Adrenal gland (tissue), 12 donors: ENCODE results near the gene KIAA0586. TPM values are rescaled to one million over a fixed set of nuclear protein-coding genes. Genes with fewer than 3 reads are reported as not detected.
A peak's percentile ranks its signal among the peaks of the same experiment; 100 is the strongest.
"Not testable (repeated sequence)": the region's sequence is repeated elsewhere in the genome, so short reads cannot be mapped to it uniquely, and the experiment has no call there.

Experiments
- DNase-seq, 7 donors: peaks; one replicate each; pipeline ENCODE4 v3.0.0-alpha.2; 2019 to 2020
- H3K27ac ChIP-seq, 5 donors: fragments of 200-600 bp; sonication (generic) in 4 of 5; 1 replicate in 3 of 5; 2 replicates in 2 of 5; pipeline versions ENCODE4 v1.5.1 to v1.8.0; 2016 to 2020; ENCODE audit warnings: mild to moderate bottlenecking in 1 of 5
- H3K27me3 ChIP-seq: fragments of 200-600 bp; 2 replicates; pipeline ENCODE4 v1.8.0; 2021
- H3K36me3 ChIP-seq, 2 donors: fragments of 200-600 bp; replicated peaks in 1 of 2; 1 replicate in 1 of 2; 2 replicates in 1 of 2; pipeline versions ENCODE4 v1.5.1 to v1.8.0; 2018 to 2022
- H3K4me1 ChIP-seq, 2 donors: fragments of 200-600 bp; replicated peaks in 1 of 2; 1 replicate in 1 of 2; 2 replicates in 1 of 2; pipeline versions ENCODE4 v1.5.1 to v1.8.0; 2018 to 2021
- H3K4me3 ChIP-seq, 4 donors: fragments of 200-600 bp; sonication (generic) in 3 of 4; one replicate each; pipeline ENCODE4 v1.5.1; 2016 to 2018
- H3K9me3 ChIP-seq, 3 donors: fragments of 200-600 bp; sonication (generic) in 1 of 3; replicated peaks in 1 of 3; 1 replicate in 2 of 3; 2 replicates in 1 of 3; pipeline versions ENCODE4 v1.5.1 to v1.8.0; 2016 to 2021
- CTCF ChIP-seq, 6 experiments: fragments of 450-650 bp in 4 of 6; fragments of 200-600 bp in 2 of 6; sonication (generic) in 1 of 6; IDR thresholded peaks; 1 replicate in 5 of 6; 2 replicates in 1 of 6; pipeline versions ENCODE4 v1.5.1 to v1.8.0; 2016 to 2021; ENCODE audit warnings: antibody characterized with exemption in 6 of 6, mild to moderate bottlenecking in 2 of 6, moderate library complexity in 1 of 6
- POLR2A ChIP-seq, 2 donors: fragments of 450-650 bp; IDR thresholded peaks; one replicate each; pipeline ENCODE4 v1.6.1; 2017; ENCODE audit warnings: antibody characterized with exemption in 2 of 2, mild to moderate bottlenecking in 2 of 2, moderate library complexity in 1 of 2
- WGBS, 4 donors: extraction: QIAGEN DNeasy Blood & Tissue Kit in 2 of 4; methylation state at CpG; one replicate each; pipeline versions ENCODE4 v1.1.5 to v1.1.7; 2013 to 2017; 5-methylcytosine and 5-hydroxymethylcytosine counted together
- intact Hi-C, 2 donors: fragments of 100-400 bp; cut with DNase I; formaldehyde crosslinking; loops; one replicate each; pipeline versions ENCODE4 v1.14.1 to v1.15.0; 2022 to 2023
- polyA plus RNA-seq, 3 donors: library from polyadenylated mRNA; stranded (reverse); fragments of 200-250 nt in 2 of 3; fragments of 350-450 nt in 1 of 3; fragmentation: Illumina TruSeq in 1 of 3; extraction: RNeasy Lipid Tissue Mini Kit (QIAGEN cat#74804) in 1 of 3; gene quantifications; one replicate each; pipeline ENCODE4 v1.2.3, GENCODE V29; 2013 to 2014
- total RNA-seq, 9 donors: library from RNA; depleted of rRNA in 4 of 9; stranded (reverse); fragments of >200 nt in 4 of 9; fragments of 120-200 nt in 1 of 9; fragmentation: NEBNext Ultra II Directional in 1 of 9; extraction: Animal tissue kit (Norgen Biotek cat#: 25700) in 1 of 9; gene quantifications; one replicate each; pipeline versions ENCODE4 v1.1.0 to v1.2.4, GENCODE V29; 2013 to 2023
- donor health status: healthy with polysubstance abuse.
- donor health status: Bipolar disorder and iron deficiency.
- donor health status: DM: yes; HTN: yes; CAD: no.
- donor health status: DM: no; HTN: no; CAD: no.
- donor health status: DM: no; HTN: no; CAD: no.
- donor health status: DM: yes; HTN: yes; CAD: no.

Gene KIAA0586
- total and polyA plus RNA-seq, 12 donors = 9.1 to 28.7 (median 15.9) TPM

- peak in 2 of 7 donors; percentile 28 to 30 for DNase-seq
- peaks cover 0 to 17% of the 10 kb centered on the region in 2 donors for H3K36me3 ChIP-seq
- 39 to 45% (median 44%) methylated on average over 3 of the region's 3 CpGs for WGBS, 4 donors
- no peak overlapping the region for H3K4me3 ChIP-seq
- no peaks in the 10 kb centered on the region for H3K27me3 ChIP-seq
- intact Hi-C loops = loop anchor here in 1 of 2 donors (10.0 kb wide), 2 partner anchors 123 to 553 kb away; no protein-coding TSS in a partner anchor
- TF ChIP-seq POLR2A (IDR thresholded peaks at IDR 0.05) = no peak
- TF ChIP-seq CTCF (IDR thresholded peaks at IDR 0.05) = peak; percentile 63 to 90 (median 80)
- H3K27ac ChIP-seq = no peak overlapping the region
- H3K4me1 ChIP-seq = no peaks in the 10 kb centered on the region
- H3K9me3 ChIP-seq = no peaks in the 10 kb centered on the region
Observed at GRCh38 chr14:58501214-58501816, 73.8 kb downstream of the KIAA0586 start.

- peaks cover 0 to 13% of the 10 kb centered on the region in 2 donors for H3K36me3 ChIP-seq
- 77 to 99% (median 98%) methylated on average over 3 of the region's 3 CpGs for WGBS, 4 donors
Observed at GRCh38 chr14:58513272-58513671, 85.8 kb downstream of the KIAA0586 start.

DNA sequence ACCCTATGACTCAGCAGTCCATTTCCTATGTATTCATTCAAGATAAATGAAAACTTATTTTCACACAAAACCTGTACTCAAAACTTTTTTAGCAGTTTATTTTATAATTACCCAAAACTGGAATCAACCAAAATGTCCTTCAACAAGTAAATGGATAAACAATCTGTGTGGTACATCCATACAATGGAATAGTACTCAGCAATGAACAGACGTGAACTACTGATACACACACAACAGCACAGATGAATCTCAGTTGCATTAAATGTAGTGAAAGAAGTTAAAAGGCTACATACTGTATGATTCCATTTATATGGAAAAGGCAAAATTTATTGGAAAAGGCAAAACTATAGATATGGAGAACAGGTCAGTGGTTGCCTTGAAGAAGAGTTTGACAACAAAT is 90.1 kb downstream of the KIAA0586 start:
- Histone ChIP-seq H3K27me3 (no peaks in the 10 kb centered on the region), H3K4me3 (no peak overlapping the region), H3K4me1 (no peaks in the 10 kb centered on the region), H3K9me3 (peaks cover 0 to 13% (median 0%) of the 10 kb centered on the region in 3 donors), H3K27ac (no peak overlapping the region), H3K36me3 (no peaks in the 10 kb centered on the region)
- no peak for DNase-seq
- intact Hi-C loops = no loop called here
- 98 to 100% (median 99%) methylated on average over 1 of the region's 1 CpG for WGBS, 4 donors
- TF ChIP-seq CTCF (IDR thresholded peaks at IDR 0.05) (no peak), POLR2A (IDR thresholded peaks at IDR 0.05) (no peak)

More at GRCh38 chr14:58513272-58513671, 85.8 kb downstream of the KIAA0586 start:
- no peak for DNase-seq
- no peak overlapping the region for H3K27ac ChIP-seq
- intact Hi-C loops = no loop called here
- H3K27me3 ChIP-seq = no peaks in the 10 kb centered on the region
- H3K4me3 ChIP-seq = no peak overlapping the region
- TF ChIP-seq POLR2A (IDR thresholded peaks at IDR 0.05) (no peak), CTCF (IDR thresholded peaks at IDR 0.05) (no peak)
- H3K9me3 ChIP-seq = peaks cover 0 to 13% (median 0%) of the 10 kb centered on the region in 3 donors
- no peaks in the 10 kb centered on the region for H3K4me1 ChIP-seq

- DNase-seq, H3K27me3 ChIP-seq, H3K9me3 ChIP-seq, H3K4me3 ChIP-seq, H3K36me3 ChIP-seq, intact Hi-C loops, H3K27ac ChIP-seq, H3K4me1 ChIP-seq: not testable (repeated sequence)
- 98 to 100% (median 98%) methylated on average over 5 to 10 of the region's 10 CpGs for WGBS, 4 donors
Observed at GRCh38 chr14:58525691-58526090, 98.2 kb downstream of the KIAA0586 start.

- no peaks in the 10 kb centered on the region for H3K36me3 ChIP-seq
- no peaks in the 10 kb centered on the region for H3K9me3 ChIP-seq
- no peak overlapping the region for H3K4me3 ChIP-seq
- intact Hi-C loops = no loop called here
- WGBS, 4 donors = 30 to 54% (median 45%) methylated on average over 5 of the region's 5 CpGs
- H3K27ac ChIP-seq = peak overlapping the region in 4 of 5 donors; percentile 1 to 82 (median 28)
- DNase-seq = peak in 5 of 7 donors; percentile 7 to 52 (median 20)
- TF ChIP-seq CTCF (IDR thresholded peaks at IDR 0.05) (no peak), POLR2A (IDR thresholded peaks at IDR 0.05) (no peak)
- H3K4me1 ChIP-seq = peaks cover 9 to 33% of the 10 kb centered on the region in 2 donors
- H3K27me3 ChIP-seq = no peaks in the 10 kb centered on the region
Observed at GRCh38 chr14:58533446-58533845, 105.9 kb downstream of the KIAA0586 start.
